RWPE1 (cell line): ENCODE results near the gene PHLPP1.

ENCODE experiments used
- CTCF ChIA-PET: fragments of 350-600 bp; sonication (Branson Sonifier 250); formaldehyde crosslinking; extraction: SDS; loops from one replicate; lab custom pipeline; 2021; lab: Yijun Ruan, JAX
- POLR2A ChIA-PET: fragments of 400-600 bp; formaldehyde crosslinking; extraction: SDS; loops from one replicate; lab custom pipeline; 2020; ENCODE audit warnings: antibody characterized with exemption; ENCODE audit not compliant: low non-redundant PET; lab: Yijun Ruan, JAX
- DNase-seq: peaks from one replicate; pipeline ENCODE4 v3.0.0; 2012; ENCODE audit warnings: low spot score
- H3K27ac ChIP-seq: fragments of 450-650 bp; 2 replicates; pipeline ENCODE4 v1.5.1; 2017
- TF ChIP-seq, protein P1 (sequence below): fragments of 450-650 bp; conservative IDR thresholded peaks from 2 replicates; pipeline ENCODE4 v1.5.1; 2017; ENCODE audit warnings: low read depth, mild to moderate bottlenecking

PHLPP1 gene

DNA sequence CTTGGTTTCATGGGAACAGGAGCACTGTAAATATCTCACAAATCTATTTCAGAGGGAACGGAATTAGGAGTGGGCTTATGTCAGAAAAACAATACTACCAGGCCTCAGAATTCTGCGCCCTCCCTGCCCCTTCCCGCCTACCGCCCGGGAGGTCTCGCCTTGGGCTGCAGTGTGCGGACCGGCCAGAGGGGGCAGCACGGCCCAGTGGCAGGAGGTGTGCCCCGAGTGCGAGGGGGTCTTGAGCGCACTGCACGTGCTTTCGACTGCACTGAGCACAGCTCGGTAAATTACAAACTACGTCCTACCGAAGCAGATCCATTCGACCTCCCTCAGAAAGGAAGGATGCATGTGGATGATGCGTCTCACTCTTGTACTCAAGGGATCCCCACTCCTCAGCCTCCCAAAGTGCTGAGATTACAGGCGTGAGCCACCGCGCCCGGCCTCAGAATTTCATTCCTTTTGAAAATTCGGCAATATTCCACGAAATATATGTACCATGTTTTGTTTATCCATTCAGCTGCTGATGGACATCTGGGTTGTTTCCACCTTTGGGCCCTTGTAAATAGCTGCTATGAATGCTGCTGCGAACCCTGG is 307.2 kb downstream of the PHLPP1 start:
- TF ChIP-seq, protein P1, sequence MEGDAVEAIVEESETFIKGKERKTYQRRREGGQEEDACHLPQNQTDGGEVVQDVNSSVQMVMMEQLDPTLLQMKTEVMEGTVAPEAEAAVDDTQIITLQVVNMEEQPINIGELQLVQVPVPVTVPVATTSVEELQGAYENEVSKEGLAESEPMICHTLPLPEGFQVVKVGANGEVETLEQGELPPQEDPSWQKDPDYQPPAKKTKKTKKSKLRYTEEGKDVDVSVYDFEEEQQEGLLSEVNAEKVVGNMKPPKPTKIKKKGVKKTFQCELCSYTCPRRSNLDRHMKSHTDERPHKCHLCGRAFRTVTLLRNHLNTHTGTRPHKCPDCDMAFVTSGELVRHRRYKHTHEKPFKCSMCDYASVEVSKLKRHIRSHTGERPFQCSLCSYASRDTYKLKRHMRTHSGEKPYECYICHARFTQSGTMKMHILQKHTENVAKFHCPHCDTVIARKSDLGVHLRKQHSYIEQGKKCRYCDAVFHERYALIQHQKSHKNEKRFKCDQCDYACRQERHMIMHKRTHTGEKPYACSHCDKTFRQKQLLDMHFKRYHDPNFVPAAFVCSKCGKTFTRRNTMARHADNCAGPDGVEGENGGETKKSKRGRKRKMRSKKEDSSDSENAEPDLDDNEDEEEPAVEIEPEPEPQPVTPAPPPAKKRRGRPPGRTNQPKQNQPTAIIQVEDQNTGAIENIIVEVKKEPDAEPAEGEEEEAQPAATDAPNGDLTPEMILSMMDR, result 0 out of 2 replicates have a peak, but pooled peaks have one; percentile 21
- CTCF ChIA-PET, result interaction anchor here (0.9 kb wide), 1 partner anchor 9 kb away, joined by 3 read pairs; no protein-coding TSS in a partner anchor
- POLR2A ChIA-PET, result no interaction called here
- DNase-seq, result no peak
- no peak overlapping the region for H3K27ac ChIP-seq

DNA sequence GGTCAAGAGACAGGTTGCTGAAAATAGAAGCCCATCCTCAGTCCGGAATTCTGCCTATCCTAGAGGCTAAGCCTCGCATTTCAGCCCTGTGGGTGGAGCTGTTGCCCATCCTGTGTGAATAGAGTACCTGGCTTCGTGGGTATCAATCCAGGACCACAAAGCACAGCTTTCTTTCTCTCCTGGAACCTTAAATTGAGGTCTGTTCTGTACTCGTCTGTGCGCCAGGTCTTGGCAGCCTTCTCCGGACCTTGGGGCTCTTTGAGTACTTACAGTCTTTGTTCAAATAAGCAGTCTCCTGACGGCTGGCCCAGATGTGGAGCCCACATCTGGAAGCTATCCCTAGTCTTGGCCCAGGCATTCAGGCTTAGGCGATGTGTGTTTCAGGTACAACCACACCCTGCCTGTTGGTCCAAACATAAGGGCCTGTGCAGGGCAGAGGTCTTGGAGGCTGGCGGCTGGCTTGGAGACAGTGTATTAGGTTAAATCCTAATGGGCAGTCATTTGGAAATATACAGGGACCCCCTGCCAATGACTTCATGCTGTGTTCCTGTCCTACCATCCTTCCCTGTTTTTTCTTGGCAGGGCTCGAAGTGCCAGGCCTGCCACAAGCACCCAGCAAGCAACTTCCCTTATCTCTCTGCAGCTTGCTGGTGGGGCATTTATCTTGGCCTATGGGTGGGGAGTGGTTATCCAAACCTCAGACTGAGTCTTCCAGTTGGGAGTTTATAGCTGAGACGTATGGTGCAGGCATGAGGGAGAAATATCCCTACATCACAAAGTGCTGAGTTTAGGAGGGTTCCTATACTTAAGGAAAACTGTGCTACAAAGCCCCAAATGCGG is 310.1 kb downstream of the PHLPP1 start:
- no peak overlapping the region for H3K27ac ChIP-seq
- POLR2A ChIA-PET, result no interaction called here
- DNase-seq, result peak; percentile 9
- CTCF ChIA-PET, result interaction anchor here (0.6 to 1.1 kb wide), 3 partner anchors 17 to 297 kb away, joined by 3 to 5 read pairs (median 3); no protein-coding TSS in a partner anchor
- TF ChIP-seq, protein P1, result peak; percentile 18; the same call in 1 of the 2 replicates

DNA sequence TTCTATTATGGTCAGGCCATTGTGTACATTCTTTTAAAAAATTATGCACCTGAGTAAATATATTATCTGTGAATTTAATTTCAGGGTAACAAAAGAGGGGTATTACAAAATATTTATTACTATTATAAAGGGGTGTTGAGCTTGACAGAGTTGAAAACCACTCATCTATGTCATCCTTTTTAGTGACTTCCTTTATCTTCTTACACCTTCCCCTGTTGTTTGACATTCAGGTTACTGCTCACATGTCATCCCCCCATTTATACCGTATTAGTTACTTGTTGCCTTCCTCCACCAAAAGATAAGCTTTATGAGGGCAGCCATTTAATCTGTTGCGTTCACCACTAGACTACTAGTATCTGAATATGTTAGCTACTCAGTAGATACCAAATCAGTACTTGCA is 313.0 kb downstream of the PHLPP1 start:
- POLR2A ChIA-PET, result no interaction called here
- no peak overlapping the region for H3K27ac ChIP-seq
- TF ChIP-seq, protein P1, result no peak
- no peak for DNase-seq
- CTCF ChIA-PET, result interaction anchor here (0.9 kb wide), 1 partner anchor 11 kb away, joined by 3 read pairs; no protein-coding TSS in a partner anchor
